GM12878 (cell line): Measurements from ENCODE around the gene PRMT2.
"Not testable (repeated sequence)": the region's sequence is repeated elsewhere in the genome, so short reads cannot be mapped to it uniquely, and the experiment has no call there.

Experiments
- E2F4 ChIP-seq: IDR thresholded peaks from 2 replicates; pipeline ENCODE4 v1.6.1; 2012; ENCODE audit warnings: low read depth, low read length, improper control_type of control experiment
- ETV6 ChIP-seq, 2 experiments: fragments of 450-650 bp in 1 of 2; IDR thresholded peaks in 1 of 2; conservative IDR thresholded peaks in 1 of 2; 2 replicates each; pipeline ENCODE4 v1.6.1; 2014; ENCODE audit warnings: antibody characterized with exemption in 1 of 2, borderline replicate concordance in 1 of 2, low read depth in 1 of 2, mild to moderate bottlenecking in 1 of 2, moderate library complexity in 1 of 2
- HDAC2 ChIP-seq: fragments of 200-600 bp; sonication (generic); IDR thresholded peaks from 2 replicates; pipeline ENCODE4 v1.6.1; 2017
- KDM1A ChIP-seq: fragments of 200-600 bp; sonication (generic); IDR thresholded peaks from 2 replicates; pipeline ENCODE4 v1.6.1; 2016; ENCODE audit warnings: borderline replicate concordance
- NFXL1 ChIP-seq: fragments of 450-650 bp; IDR thresholded peaks from 2 replicates; pipeline ENCODE4 v1.6.1; 2017; ENCODE audit warnings: antibody characterized with exemption, mild to moderate bottlenecking, borderline replicate concordance
- PBX3 ChIP-seq: IDR thresholded peaks from 2 replicates; pipeline ENCODE4 v1.6.1; 2011; ENCODE audit warnings: mild to moderate bottlenecking, low read depth, low read length, moderate library complexity; ENCODE audit not compliant: insufficient replicate concordance

GRCh38 chr21:46698652-46699051 lies 63.2 kb downstream of the PRMT2 start:
- TF ChIP-seq NFXL1; E2F4; KDM1A; ETV6 (conservative IDR thresholded peaks at IDR 0.05 in 1 of 2, IDR thresholded peaks at IDR 0.05 in 1 of 2; ENCODE audit: borderline replicate concordance in 1 of 2, low read depth in 1 of 2); PBX3; HDAC2: not testable (repeated sequence)
